SK-N-SH (cell line): ENCODE measurements around the gene USB1. TPM values are rescaled to one million over a fixed set of nuclear protein-coding genes. Genes with fewer than 3 reads are reported as not detected.

Experiments used
- CTCF ChIA-PET: fragments of 300-600, 350-600 bp; formaldehyde crosslinking; extraction: SDS; loops from one replicate; lab custom pipeline; 2021; lab: Yijun Ruan, JAX
- POLR2A ChIA-PET: fragments of 350-600 bp; sonication (Branson Sonifier 250); formaldehyde crosslinking; extraction: SDS; loops from one replicate; lab custom pipeline; 2020; ENCODE audit warnings: antibody characterized with exemption, inconsistent platforms; lab: Yijun Ruan, JAX
- DNase-seq: peaks from one replicate; pipeline ENCODE4 v3.0.0; 2012
- H2AFZ ChIP-seq: fragments of 200-600 bp; sonication (generic); 2 replicates; pipeline ENCODE4 v1.8.1; 2016; ENCODE audit warnings: antibody characterized with exemption, mild to moderate bottlenecking, low read depth
- H3F3A ChIP-seq: fragments of 200-600 bp; sonication (generic); replicated peaks from 2 replicates; pipeline ENCODE3; 2016; ENCODE audit warnings: antibody characterized with exemption, mild to moderate bottlenecking; ENCODE audit not compliant: insufficient read depth
- H3K27ac ChIP-seq, 2 experiments: fragments of 200-500 bp in 1 of 2; fragments of 200-600 bp in 1 of 2; sonication (Bioruptor generic) in 1 of 2; sonication (generic), shearing (Covaris generic) in 1 of 2; 2 replicates each; pipeline versions ENCODE4 v1.5.1 to v1.6.1; 2014 to 2016; ENCODE audit warnings: low read depth in 2 of 2, inconsistent platforms in 1 of 2, low read length in 1 of 2, mild to moderate bottlenecking in 1 of 2, mixed read lengths in 1 of 2
- H3K27me3 ChIP-seq: fragments of 200-600 bp; sonication (generic), shearing (Covaris generic); 2 replicates; pipeline ENCODE4 v1.6.1; 2016; ENCODE audit warnings: mixed run types; ENCODE audit not compliant: insufficient read depth
- H3K36me3 ChIP-seq, 2 experiments: fragments of 200-500 bp in 1 of 2; fragments of 200-600 bp in 1 of 2; sonication (Bioruptor generic) in 1 of 2; sonication (generic) in 1 of 2; replicated peaks in 1 of 2; 2 replicates each; pipeline versions ENCODE3 to v1.5.1; 2014 to 2016; ENCODE audit warnings: low read length in 1 of 2, mild to moderate bottlenecking in 1 of 2; ENCODE audit not compliant: insufficient read depth in 2 of 2, control insufficient read depth in 1 of 2
- H3K4me1 ChIP-seq, 2 experiments: fragments of 200-500 bp in 1 of 2; fragments of 200-600 bp in 1 of 2; sonication (Bioruptor generic) in 1 of 2; sonication (generic), shearing (Covaris generic) in 1 of 2; 2 replicates each; pipeline versions ENCODE4 v1.5.1 to v1.6.1; 2014 to 2016; ENCODE audit warnings: low read depth in 1 of 2, low read length in 1 of 2, mixed run types in 1 of 2; ENCODE audit not compliant: insufficient read depth in 2 of 2, control insufficient read depth in 1 of 2
- H3K4me2 ChIP-seq: fragments of 200-600 bp; sonication (generic), shearing (Covaris generic); 2 replicates; pipeline ENCODE4 v1.6.1; 2017; ENCODE audit warnings: mixed run types
- H3K4me3 ChIP-seq, 2 experiments: fragments of 200-500 bp in 1 of 2; fragments of 200-600 bp in 1 of 2; sonication (Bioruptor generic) in 1 of 2; sonication (generic), shearing (Covaris generic) in 1 of 2; 2 replicates each; pipeline versions ENCODE4 v1.5.1 to v1.8.1; 2014 to 2016; ENCODE audit warnings: low read depth in 2 of 2, inconsistent platforms in 1 of 2, low read length in 1 of 2, mild to moderate bottlenecking in 1 of 2, mixed read lengths in 1 of 2, moderate library complexity in 1 of 2
- H3K79me2 ChIP-seq: fragments of 200-600 bp; sonication (generic); 2 replicates; pipeline ENCODE4 v1.8.1; 2017; ENCODE audit warnings: mild to moderate bottlenecking; ENCODE audit not compliant: insufficient read depth
- H3K9ac ChIP-seq: fragments of 200-600 bp; sonication (generic); 2 replicates; pipeline ENCODE4 v1.6.1; 2017; ENCODE audit warnings: mixed run types
- H3K9me2 ChIP-seq: fragments of 200-600 bp; sonication (generic); 2 replicates; pipeline ENCODE4 v1.6.1; 2017; ENCODE audit warnings: mixed run types
- H3K9me3 ChIP-seq: fragments of 200-600 bp; sonication (generic); 2 replicates; pipeline ENCODE4 v1.6.1; 2017; ENCODE audit warnings: mixed run types, mild to moderate bottlenecking, moderate library complexity
- H4K20me1 ChIP-seq: fragments of 200-600 bp; sonication (generic); 2 replicates; pipeline ENCODE4 v1.6.1; 2017; ENCODE audit warnings: mild to moderate bottlenecking, mixed run types; ENCODE audit not compliant: insufficient read depth
- CHD2 ChIP-seq: fragments of 150-350 bp; IDR thresholded peaks from 2 replicates; pipeline ENCODE4 v1.6.1; 2018; ENCODE audit warnings: low read length; ENCODE audit not compliant: partially characterized antibody
- ELF1 ChIP-seq: IDR thresholded peaks from 2 replicates; pipeline ENCODE4 v1.4.0; 2012
- EP300 ChIP-seq, 2 experiments: IDR thresholded peaks; 2 replicates each; pipeline versions ENCODE4 v1.4.0 to v1.6.1; 2012; ENCODE audit warnings: borderline replicate concordance in 1 of 2, low read depth in 1 of 2, low read length in 1 of 2
- EZH2phosphoT487 ChIP-seq: fragments of 200-600 bp; sonication (generic); IDR thresholded peaks from 2 replicates; pipeline ENCODE4 v1.6.1; 2017; ENCODE audit warnings: low read depth, mixed run types, mild to moderate bottlenecking, antibody characterized with exemption, moderate library complexity, borderline replicate concordance
- FOXJ3 ChIP-seq: sonication (generic); formaldehyde crosslinking; IDR thresholded peaks from 2 replicates; pipeline ENCODE4 v1.5.1; 2020; ENCODE audit warnings: mild to moderate bottlenecking, missing genetic modification reagents
- FOXM1 ChIP-seq: IDR thresholded peaks from 2 replicates; pipeline ENCODE4 v1.4.0; 2012; ENCODE audit warnings: low read depth, mild to moderate bottlenecking
- GABPA ChIP-seq: IDR thresholded peaks from 2 replicates; pipeline ENCODE4 v1.4.0; 2012; ENCODE audit warnings: low read depth, mild to moderate bottlenecking
- GATA2 ChIP-seq: sonication (generic); formaldehyde crosslinking; IDR thresholded peaks from 2 replicates; pipeline ENCODE4 v1.5.0; 2020; ENCODE audit warnings: mild to moderate bottlenecking, missing genetic modification reagents
- MXI1 ChIP-seq: IDR thresholded peaks from 2 replicates; pipeline ENCODE4 v1.6.1; 2012; ENCODE audit warnings: mild to moderate bottlenecking, low read depth, low read length, improper control_type of control experiment
- RCOR1 ChIP-seq: fragments of 150-350 bp; IDR thresholded peaks from 2 replicates; pipeline ENCODE4 v1.6.1; 2017; ENCODE audit warnings: antibody characterized with exemption, low read length
- REST ChIP-seq: IDR thresholded peaks from 2 replicates; pipeline ENCODE4 v1.6.1; 2012; ENCODE audit warnings: mild to moderate bottlenecking, low read depth, low read length, moderate library complexity
- SMC3 ChIP-seq: IDR thresholded peaks from 2 replicates; pipeline ENCODE4 v1.6.1; 2012; ENCODE audit warnings: low read depth, low read length, improper control_type of control experiment
- TAF1 ChIP-seq: IDR thresholded peaks from 2 replicates; pipeline ENCODE4 v1.6.1; 2012; ENCODE audit warnings: low read depth, mild to moderate bottlenecking, low read length, moderate library complexity, borderline replicate concordance
- TEAD4 ChIP-seq: IDR thresholded peaks from 2 replicates; pipeline ENCODE4 v1.4.0; 2012; ENCODE audit warnings: mild to moderate bottlenecking, borderline replicate concordance; ENCODE audit not compliant: insufficient read depth
- YY1 ChIP-seq: IDR thresholded peaks from 2 replicates; pipeline ENCODE4 v1.4.0; 2012; ENCODE audit warnings: low read depth, mild to moderate bottlenecking
- WGBS: methylation state at CpG from one replicate; pipeline ENCODE4 v1.1.6; 2017; ENCODE audit warnings: low lambda C conversion rate; 5-methylcytosine and 5-hydroxymethylcytosine counted together
- polyA plus RNA-seq, 3 experiments: library from polyadenylated mRNA; depleted of rRNA; stranded (reverse); fragments of >200 nt; gene quantifications; 2 replicates each; pipeline ENCODE4 v1.2.3, GENCODE V29; 2012

USB1 gene
- polyA plus RNA-seq, 1 of the 3 experiments (the other 2 are of a cell fraction), result 94.1 TPM

GRCh38 chr16:58046054-58046881 is 45.1 kb downstream of the USB1 start:
- TF ChIP-seq YY1 (no peak), EZH2phosphoT487 (no peak), REST (no peak), ELF1 (no peak), RCOR1 (no peak)
- no peak overlapping the region for H3K4me3 ChIP-seq
- no peaks in the 10 kb centered on the region for H3K9me3 ChIP-seq
- no peaks in the 10 kb centered on the region for H3K9me2 ChIP-seq
- WGBS, result 80% methylated on average over 12 of the region's 16 CpGs
- H3K27me3 ChIP-seq, result no peaks in the 10 kb centered on the region
- H4K20me1 ChIP-seq, result no peaks in the 10 kb centered on the region
- no peak for DNase-seq
- H3K4me2 ChIP-seq, result no peak overlapping the region
- H3K27ac ChIP-seq, result no peak overlapping the region
- H3K9ac ChIP-seq, result no peak overlapping the region
- no peaks in the 10 kb centered on the region for H3K36me3 ChIP-seq
- H3K4me1 ChIP-seq, result no peaks in the 10 kb centered on the region; a peak in 1 of 4 replicates
- H3F3A ChIP-seq, result no peaks in the 10 kb centered on the region
- ChIA-PET POLR2A (no interaction called here), CTCF (interaction anchor here (1.3 kb wide), 1 partner anchor 76 kb away, joined by 4 read pairs; no protein-coding TSS in a partner anchor)
- no peak overlapping the region for H2AFZ ChIP-seq
- H3K79me2 ChIP-seq, result no peaks in the 10 kb centered on the region

DNA sequence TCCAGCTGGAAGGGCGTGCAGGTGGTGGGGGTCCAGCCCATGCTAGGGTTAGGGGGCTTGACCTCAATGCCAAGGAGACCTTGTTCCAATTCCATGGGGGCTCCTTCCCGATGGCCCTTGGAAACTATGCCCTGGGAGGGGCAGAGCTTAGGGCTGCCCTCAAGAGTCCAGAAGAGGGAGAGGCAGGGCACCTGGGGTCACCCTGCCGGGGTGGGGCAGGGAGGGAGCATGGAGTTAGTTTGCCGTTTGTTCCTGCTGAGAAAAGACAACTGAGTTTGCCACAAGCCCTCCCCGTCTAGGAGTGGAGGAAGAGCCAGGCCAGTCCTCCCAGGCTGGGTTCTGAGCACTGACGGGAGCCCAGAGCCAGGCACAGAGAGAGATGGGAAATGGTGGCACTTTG is 45.7 kb downstream of the USB1 start:
- H3K4me1 ChIP-seq, result no peaks in the 10 kb centered on the region; a peak in 1 of 4 replicates
- no peaks in the 10 kb centered on the region for H3K79me2 ChIP-seq
- no peak for DNase-seq
- no peaks in the 10 kb centered on the region for H3K9me2 ChIP-seq
- CTCF ChIA-PET, result interaction anchor here (1.3 kb wide), 1 partner anchor 75 kb away, joined by 4 read pairs; no protein-coding TSS in a partner anchor
- H3K9ac ChIP-seq, result no peak overlapping the region
- H3K27ac ChIP-seq, result no peak overlapping the region
- H3K4me2 ChIP-seq, result no peak overlapping the region
- no peaks in the 10 kb centered on the region for H3F3A ChIP-seq
- POLR2A ChIA-PET, result no interaction called here
- no peaks in the 10 kb centered on the region for H3K27me3 ChIP-seq
- H3K36me3 ChIP-seq, result no peaks in the 10 kb centered on the region
- no peak for TF ChIP-seq TAF1
- no peak for TF ChIP-seq REST
- no peak for TF ChIP-seq FOXJ3 (CRISPR knock-in tag)
- no peak for TF ChIP-seq CHD2
- no peak for TF ChIP-seq MXI1
- TF ChIP-seq SMC3, result no peak
- TF ChIP-seq EZH2phosphoT487, result no peak
- no peak for TF ChIP-seq EP300 (IDR thresholded peaks at IDR 0.05; ENCODE audit: borderline replicate concordance in 1 of 2, low read depth in 1 of 2, low read length in 1 of 2)
- TF ChIP-seq ELF1, result no peak
- no peak for TF ChIP-seq FOXM1
- TF ChIP-seq TEAD4, result no peak
- TF ChIP-seq GABPA, result no peak
- TF ChIP-seq RCOR1, result no peak
- TF ChIP-seq GATA2 (CRISPR knock-in tag), result no peak
- TF ChIP-seq, all 33 proteins: peak for 0
- Histone ChIP-seq H3K4me3 (no peak overlapping the region), H4K20me1 (no peaks in the 10 kb centered on the region), H2AFZ (no peak overlapping the region), H3K9me3 (no peaks in the 10 kb centered on the region)
- 76% methylated on average over 4 of the region's 6 CpGs for WGBS
